ENCODE results near the gene GPR35.

Gene GPR35

GRCh38 chr2:240611601-240612210 is 13.6 kb upstream of the GPR35 start:
- H3K23ac ChIP-seq (ENCODE audit: low read length in 2 of 2): no peak overlapping the region
- no peak overlapping the region for H4K91ac ChIP-seq (ENCODE audit: low read length)
- no peak overlapping the region for H2BK120ac ChIP-seq (ENCODE audit: low read depth, low read length)
- no peaks in the 10 kb centered on the region for H3K9me3 ChIP-seq (ENCODE audit: control insufficient read depth, low read length)
- H2AK5ac ChIP-seq (ENCODE audit: low read length, severe bottlenecking): no peak overlapping the region
- peaks cover 0 to 5% of the 10 kb centered on the region in 2 experiments for H3K36me3 ChIP-seq (ENCODE audit: control insufficient read depth in 1 of 2, insufficient read depth in 2 of 2, low read depth in 1 of 2, low read length in 2 of 2)
- no peak for DNase-seq
- H3K27me3 ChIP-seq (ENCODE audit: control insufficient read depth in 1 of 2, insufficient read depth in 1 of 2, low read length in 2 of 2): no peaks in the 10 kb centered on the region
- no peak overlapping the region for H4K8ac ChIP-seq (ENCODE audit: low read length)
- no peak overlapping the region for H3K18ac ChIP-seq (ENCODE audit: low read depth in 1 of 2, low read length in 2 of 2)
- H2AFZ ChIP-seq (ENCODE audit: low read depth, low read length): no peak overlapping the region
- WGBS: 93% methylated on average over 9 of the region's 10 CpGs
- no peak overlapping the region for H3K4ac ChIP-seq (ENCODE audit: low read depth in 1 of 2, low read length in 2 of 2)
- no peak overlapping the region for H3K9ac ChIP-seq (ENCODE audit: low read length)
- H3K4me2 ChIP-seq (ENCODE audit: low read length, poor library complexity, severe bottlenecking): no peak overlapping the region
- no peak overlapping the region for H2BK15ac ChIP-seq (ENCODE audit: low read depth, poor library complexity, severe bottlenecking)
- no peak overlapping the region for H3K27ac ChIP-seq (ENCODE audit: low read length, poor library complexity, severe bottlenecking)
- H3K4me1 ChIP-seq (ENCODE audit: control insufficient read depth, insufficient read depth, low read depth, low read length): peaks cover 13% of the 10 kb centered on the region
- no peak overlapping the region for H2BK12ac ChIP-seq (ENCODE audit: low read length in 2 of 2)
- H2BK5ac ChIP-seq (ENCODE audit: low read depth, low read length, poor library complexity, severe bottlenecking): no peak overlapping the region
- no peak overlapping the region for H3K4me3 ChIP-seq (ENCODE audit: insufficient read depth in 1 of 2, low read depth in 1 of 2, low read length in 2 of 2)
- no peak overlapping the region for H3K14ac ChIP-seq (ENCODE audit: low read length in 2 of 2)
- no peaks in the 10 kb centered on the region for H3K79me1 ChIP-seq (replicated peaks; ENCODE audit: low read length, poor library complexity, severe bottlenecking)

GRCh38 chr2:240613781-240614180 is 11.5 kb upstream of the GPR35 start:
- no peak overlapping the region for H3K4me3 ChIP-seq (ENCODE audit: insufficient read depth in 1 of 2, low read depth in 1 of 2, low read length in 2 of 2)
- no peak for DNase-seq
- no peak overlapping the region for H2AK5ac ChIP-seq (ENCODE audit: low read length, severe bottlenecking)
- no peak overlapping the region for H3K4me2 ChIP-seq (ENCODE audit: low read length, poor library complexity, severe bottlenecking)
- no peak overlapping the region for H3K23ac ChIP-seq (ENCODE audit: low read length in 2 of 2)
- H3K14ac ChIP-seq (ENCODE audit: low read length in 2 of 2): no peak overlapping the region
- WGBS: 87% methylated on average over 4 of the region's 4 CpGs
- no peak overlapping the region for H2AFZ ChIP-seq (ENCODE audit: low read depth, low read length)
- peaks cover 0 to 5% of the 10 kb centered on the region in 2 experiments for H3K36me3 ChIP-seq (ENCODE audit: control insufficient read depth in 1 of 2, insufficient read depth in 2 of 2, low read depth in 1 of 2, low read length in 2 of 2)
- no peak overlapping the region for H2BK15ac ChIP-seq (ENCODE audit: low read depth, poor library complexity, severe bottlenecking)
- H3K4me1 ChIP-seq (ENCODE audit: control insufficient read depth, insufficient read depth, low read depth, low read length): peaks cover 13% of the 10 kb centered on the region
- no peak overlapping the region for H3K4ac ChIP-seq (ENCODE audit: low read depth in 1 of 2, low read length in 2 of 2)
- H2BK120ac ChIP-seq (ENCODE audit: low read depth, low read length): no peak overlapping the region
- H2BK5ac ChIP-seq (ENCODE audit: low read depth, low read length, poor library complexity, severe bottlenecking): no peak overlapping the region
- no peak overlapping the region for H4K91ac ChIP-seq (ENCODE audit: low read length)
- no peaks in the 10 kb centered on the region for H3K79me1 ChIP-seq (replicated peaks; ENCODE audit: low read length, poor library complexity, severe bottlenecking)
- no peak overlapping the region for H3K9ac ChIP-seq (ENCODE audit: low read length)
- H3K18ac ChIP-seq (ENCODE audit: low read depth in 1 of 2, low read length in 2 of 2): no peak overlapping the region
- H3K27me3 ChIP-seq (ENCODE audit: control insufficient read depth in 1 of 2, insufficient read depth in 1 of 2, low read length in 2 of 2): no peaks in the 10 kb centered on the region
- no peaks in the 10 kb centered on the region for H3K9me3 ChIP-seq (ENCODE audit: control insufficient read depth, low read length)
- H3K27ac ChIP-seq (ENCODE audit: low read length, poor library complexity, severe bottlenecking): no peak overlapping the region
- H4K8ac ChIP-seq (ENCODE audit: low read length): no peak overlapping the region
- no peak overlapping the region for H2BK12ac ChIP-seq (ENCODE audit: low read length in 2 of 2)

GRCh38 chr2:240614391-240614790 is 10.9 kb upstream of the GPR35 start:
- H3K4me2 ChIP-seq (ENCODE audit: low read length, poor library complexity, severe bottlenecking): no peak overlapping the region
- WGBS: 94% methylated on average over 9 of the region's 9 CpGs

GRCh38 chr2:240615396-240615795 is 9.9 kb upstream of the GPR35 start:
- Histone ChIP-seq H3K79me1 (replicated peaks; ENCODE audit: low read length, poor library complexity, severe bottlenecking) (no peaks in the 10 kb centered on the region), H2BK5ac (ENCODE audit: low read depth, low read length, poor library complexity, severe bottlenecking) (no peak overlapping the region), H3K36me3 (ENCODE audit: control insufficient read depth in 1 of 2, insufficient read depth in 2 of 2, low read depth in 1 of 2, low read length in 2 of 2) (peaks cover 0 to 5% of the 10 kb centered on the region in 2 experiments), H3K4me1 (ENCODE audit: control insufficient read depth, insufficient read depth, low read depth, low read length) (peaks cover 13% of the 10 kb centered on the region), H2AK5ac (ENCODE audit: low read length, severe bottlenecking) (no peak overlapping the region), H3K4me2 (ENCODE audit: low read length, poor library complexity, severe bottlenecking) (no peak overlapping the region), H3K27me3 (ENCODE audit: control insufficient read depth in 1 of 2, insufficient read depth in 1 of 2, low read length in 2 of 2) (no peaks in the 10 kb centered on the region), H4K91ac (ENCODE audit: low read length) (no peak overlapping the region), H2BK12ac (ENCODE audit: low read length in 2 of 2) (no peak overlapping the region), H3K9ac (ENCODE audit: low read length) (no peak overlapping the region), H2BK15ac (ENCODE audit: low read depth, poor library complexity, severe bottlenecking) (no peak overlapping the region), H3K14ac (ENCODE audit: low read length in 2 of 2) (no peak overlapping the region), H3K18ac (ENCODE audit: low read depth in 1 of 2, low read length in 2 of 2) (no peak overlapping the region), H2AFZ (ENCODE audit: low read depth, low read length) (no peak overlapping the region), H4K8ac (ENCODE audit: low read length) (no peak overlapping the region), H3K4ac (ENCODE audit: low read depth in 1 of 2, low read length in 2 of 2) (no peak overlapping the region), H3K23ac (ENCODE audit: low read length in 2 of 2) (no peak overlapping the region), H3K9me3 (ENCODE audit: control insufficient read depth, low read length) (no peaks in the 10 kb centered on the region), H3K4me3 (ENCODE audit: insufficient read depth in 1 of 2, low read depth in 1 of 2, low read length in 2 of 2) (no peak overlapping the region), H2BK120ac (ENCODE audit: low read depth, low read length) (no peak overlapping the region), H3K27ac (ENCODE audit: low read length, poor library complexity, severe bottlenecking) (no peak overlapping the region)
- WGBS: no CpG with 5 or more reads among the region's 2 CpGs
- no peak for DNase-seq

More at GRCh38 chr2:240614391-240614790, 10.9 kb upstream of the GPR35 start:
- Histone ChIP-seq H3K23ac (ENCODE audit: low read length in 2 of 2) (no peak overlapping the region), H2BK5ac (ENCODE audit: low read depth, low read length, poor library complexity, severe bottlenecking) (no peak overlapping the region), H2BK12ac (ENCODE audit: low read length in 2 of 2) (no peak overlapping the region), H2BK120ac (ENCODE audit: low read depth, low read length) (no peak overlapping the region), H3K14ac (ENCODE audit: low read length in 2 of 2) (no peak overlapping the region), H3K4me1 (ENCODE audit: control insufficient read depth, insufficient read depth, low read depth, low read length) (peaks cover 13% of the 10 kb centered on the region), H3K27me3 (ENCODE audit: control insufficient read depth in 1 of 2, insufficient read depth in 1 of 2, low read length in 2 of 2) (no peaks in the 10 kb centered on the region), H3K4ac (ENCODE audit: low read depth in 1 of 2, low read length in 2 of 2) (no peak overlapping the region), H3K79me1 (replicated peaks; ENCODE audit: low read length, poor library complexity, severe bottlenecking) (no peaks in the 10 kb centered on the region), H3K4me3 (ENCODE audit: insufficient read depth in 1 of 2, low read depth in 1 of 2, low read length in 2 of 2) (no peak overlapping the region), H3K27ac (ENCODE audit: low read length, poor library complexity, severe bottlenecking) (no peak overlapping the region), H3K18ac (ENCODE audit: low read depth in 1 of 2, low read length in 2 of 2) (no peak overlapping the region), H3K36me3 (ENCODE audit: control insufficient read depth in 1 of 2, insufficient read depth in 2 of 2, low read depth in 1 of 2, low read length in 2 of 2) (peaks cover 0 to 5% of the 10 kb centered on the region in 2 experiments), H2AK5ac (ENCODE audit: low read length, severe bottlenecking) (no peak overlapping the region), H4K91ac (ENCODE audit: low read length) (no peak overlapping the region), H2BK15ac (ENCODE audit: low read depth, poor library complexity, severe bottlenecking) (no peak overlapping the region), H3K9me3 (ENCODE audit: control insufficient read depth, low read length) (no peaks in the 10 kb centered on the region), H3K9ac (ENCODE audit: low read length) (no peak overlapping the region), H4K8ac (ENCODE audit: low read length) (no peak overlapping the region), H2AFZ (ENCODE audit: low read depth, low read length) (no peak overlapping the region)
- no peak for DNase-seq
